Stimulated activated CD4-positive, alpha-beta T cell treated with anti-CD3 and anti-CD28 coated beads, TNF-alpha, amount 100 ng/mL, for 4 hours (primary cell): Measurements from ENCODE around the gene VSIG10L.

Source experiments
- DNase-seq, 3 experiments: peaks; one replicate each; pipeline ENCODE4 v3.0.0-alpha.2; 2020; ENCODE audit warnings: low read depth in 3 of 3

VSIG10L gene

DNA sequence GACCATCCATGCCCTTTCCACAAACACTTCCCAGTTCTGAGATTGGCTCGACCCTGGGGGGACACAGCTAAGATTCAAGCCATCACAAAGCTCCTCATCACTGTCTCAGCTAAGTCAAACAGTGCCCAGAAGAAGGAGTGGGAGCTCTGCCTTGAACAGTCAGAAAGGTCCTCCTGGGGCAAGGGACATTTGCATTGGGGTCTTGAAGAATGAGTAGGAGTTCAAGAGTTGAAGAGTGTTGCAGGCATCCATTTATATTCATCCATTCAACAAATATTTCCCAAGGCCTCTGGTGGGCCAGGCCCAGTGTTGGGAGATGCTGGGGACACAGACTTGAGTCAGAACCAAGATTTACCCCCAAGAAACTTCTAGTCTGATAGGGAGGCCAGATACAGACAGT, 24.0 kb downstream of the VSIG10L start:
- DNase-seq = no peak

DNA sequence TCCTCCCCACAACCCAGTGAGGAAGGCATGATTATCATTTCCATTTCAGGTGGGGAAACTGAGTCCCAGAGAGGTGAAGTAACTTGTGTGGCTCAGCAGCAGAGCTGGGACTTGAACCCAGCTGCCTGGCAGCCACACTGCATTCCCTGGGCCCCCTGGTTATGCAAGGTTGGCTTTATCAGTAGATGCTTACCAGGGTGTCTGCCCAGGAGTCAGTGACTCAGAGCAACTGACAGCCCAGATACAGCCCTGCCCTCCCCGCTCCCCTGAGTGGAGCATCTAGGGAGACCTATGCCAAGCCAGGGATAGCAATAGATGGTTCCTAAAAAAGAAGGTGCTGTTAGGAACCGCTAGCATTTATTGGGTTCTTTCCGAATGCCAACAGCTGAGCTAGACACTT, 24.6 kb downstream of the VSIG10L start:
- no peak for DNase-seq

DNA sequence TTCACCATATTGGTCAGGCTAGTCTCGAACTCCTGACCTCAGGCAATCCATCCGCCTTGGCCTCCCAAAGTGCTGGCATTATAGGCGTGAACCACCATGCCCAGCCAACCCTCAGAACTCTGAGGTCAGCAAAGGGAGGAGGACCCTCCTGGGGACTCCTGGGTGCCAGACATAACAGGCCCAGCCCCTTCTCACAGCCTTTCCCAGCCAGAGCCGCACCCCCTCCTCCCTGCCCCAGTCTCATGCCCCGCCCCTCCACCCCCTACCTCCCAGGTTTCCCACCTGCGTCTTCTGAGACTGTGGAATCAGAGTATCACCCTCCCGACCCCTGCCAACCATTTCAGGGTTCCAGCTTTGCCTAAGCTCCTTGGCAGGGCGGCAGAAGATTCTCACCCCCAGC, 25.3 kb downstream of the VSIG10L start:
- no peak for DNase-seq

DNA sequence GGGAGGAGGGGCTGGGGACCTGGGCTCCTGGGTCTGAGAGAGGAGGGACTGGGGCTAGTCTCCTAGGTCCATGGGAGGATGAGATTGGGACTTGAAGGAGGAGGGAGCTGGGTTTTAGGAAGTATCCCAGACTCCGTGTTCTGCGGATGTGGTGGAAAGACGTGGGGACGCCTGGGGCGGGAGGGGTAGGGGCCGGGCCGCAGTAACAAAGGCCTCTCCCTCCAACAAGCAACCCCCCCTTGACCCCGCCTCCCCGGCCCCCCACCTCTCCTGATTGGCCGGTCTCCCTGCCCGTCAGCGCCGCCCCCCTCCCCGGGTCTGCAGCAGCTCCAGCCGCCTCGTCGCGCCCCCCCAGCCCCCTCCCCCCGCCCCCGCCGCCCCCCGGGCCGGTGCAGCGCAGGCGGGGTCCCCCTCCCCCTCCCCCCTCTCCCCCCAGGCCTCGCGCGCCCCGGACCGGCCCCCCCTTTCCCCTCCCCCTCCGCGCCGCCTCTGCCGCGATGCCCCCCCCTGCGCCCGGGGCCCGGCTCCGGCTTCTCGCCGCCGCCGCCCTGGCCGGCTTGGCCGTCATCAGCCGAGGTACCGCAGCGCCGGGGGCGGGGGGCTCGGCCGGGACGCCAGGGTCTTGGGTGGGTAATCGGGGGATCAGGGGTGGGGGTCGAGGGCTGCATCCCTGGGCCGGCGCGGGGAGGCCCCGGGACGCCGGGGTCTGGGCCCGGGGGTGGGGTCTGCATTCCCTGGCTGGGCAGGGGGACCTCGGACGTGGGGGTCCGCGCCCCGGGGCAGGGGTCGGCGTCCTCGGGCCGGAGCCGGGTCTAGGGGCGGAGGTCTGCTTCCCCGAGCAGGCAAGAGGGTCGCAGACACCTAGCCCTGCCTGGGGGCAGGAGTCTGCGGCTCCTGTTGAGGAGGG, 30.3 kb downstream of the VSIG10L start, which contains the start of gene IGLON5:
TSS of gene IGLON5 (plus strand) at position 294 of the 907 bp plus-strand sequence. CDS start at position 498, 204 bp downstream.
- no peak for DNase-seq

DNA sequence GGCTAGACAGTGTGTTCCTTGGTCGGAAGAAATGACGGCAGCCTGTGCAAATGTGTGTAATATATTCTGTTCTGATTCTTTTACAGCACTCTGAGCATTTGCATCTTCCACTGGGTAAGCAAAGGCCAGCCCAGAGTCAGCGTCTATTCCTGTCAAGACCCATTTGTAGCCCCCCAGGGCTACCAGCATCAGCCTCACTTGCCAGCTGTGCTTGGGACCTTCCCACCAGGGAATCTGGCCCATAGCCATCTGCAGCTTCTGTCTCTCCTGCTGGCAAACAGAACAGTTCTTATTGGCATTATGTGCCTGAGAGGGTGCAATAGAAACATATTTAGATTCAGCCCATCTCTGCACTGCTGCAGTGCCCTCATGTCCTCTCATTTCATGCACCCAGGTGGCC, 36.5 kb downstream of the VSIG10L start:
- no peak for DNase-seq

DNA sequence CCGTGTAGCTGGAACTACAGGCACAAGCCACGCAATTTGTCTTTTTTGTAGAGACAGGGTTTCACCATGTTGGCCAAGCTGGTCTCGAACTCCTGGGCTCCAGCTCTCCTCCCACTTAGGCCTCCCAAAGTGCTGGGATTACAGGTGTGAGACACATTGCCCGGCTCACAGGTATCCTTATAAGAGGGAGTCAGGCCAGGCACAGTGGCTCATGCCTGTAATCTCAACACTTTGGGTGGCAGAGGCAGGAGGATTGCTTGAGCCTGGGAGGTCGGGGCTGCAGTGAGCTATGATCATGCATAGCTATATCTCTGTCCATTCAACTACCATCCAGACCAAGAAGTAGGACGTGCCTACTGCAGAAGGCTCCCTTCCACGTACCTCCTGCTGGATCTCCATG, 40.7 kb downstream of the VSIG10L start:
- no peak for DNase-seq

DNA sequence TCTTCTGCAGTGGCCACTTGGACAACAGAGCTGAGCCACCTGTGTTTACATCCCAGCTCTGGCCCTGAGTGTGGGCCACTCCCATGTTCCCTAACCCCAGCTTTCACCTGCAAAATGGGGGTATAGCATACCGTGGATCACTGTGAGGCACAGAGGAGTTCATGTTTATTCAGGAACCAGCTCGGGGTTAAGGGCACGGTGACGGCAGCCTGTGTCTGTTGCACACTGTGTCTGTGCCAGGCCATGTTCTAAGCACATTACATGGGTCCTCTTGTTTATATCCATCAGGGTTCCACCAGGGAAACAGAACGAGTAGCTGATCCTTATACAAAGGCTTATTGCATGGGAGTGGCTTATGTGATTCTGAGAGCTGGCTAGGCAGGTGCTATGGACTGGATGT, 44.5 kb downstream of the VSIG10L start:
- DNase-seq = no peak

DNA sequence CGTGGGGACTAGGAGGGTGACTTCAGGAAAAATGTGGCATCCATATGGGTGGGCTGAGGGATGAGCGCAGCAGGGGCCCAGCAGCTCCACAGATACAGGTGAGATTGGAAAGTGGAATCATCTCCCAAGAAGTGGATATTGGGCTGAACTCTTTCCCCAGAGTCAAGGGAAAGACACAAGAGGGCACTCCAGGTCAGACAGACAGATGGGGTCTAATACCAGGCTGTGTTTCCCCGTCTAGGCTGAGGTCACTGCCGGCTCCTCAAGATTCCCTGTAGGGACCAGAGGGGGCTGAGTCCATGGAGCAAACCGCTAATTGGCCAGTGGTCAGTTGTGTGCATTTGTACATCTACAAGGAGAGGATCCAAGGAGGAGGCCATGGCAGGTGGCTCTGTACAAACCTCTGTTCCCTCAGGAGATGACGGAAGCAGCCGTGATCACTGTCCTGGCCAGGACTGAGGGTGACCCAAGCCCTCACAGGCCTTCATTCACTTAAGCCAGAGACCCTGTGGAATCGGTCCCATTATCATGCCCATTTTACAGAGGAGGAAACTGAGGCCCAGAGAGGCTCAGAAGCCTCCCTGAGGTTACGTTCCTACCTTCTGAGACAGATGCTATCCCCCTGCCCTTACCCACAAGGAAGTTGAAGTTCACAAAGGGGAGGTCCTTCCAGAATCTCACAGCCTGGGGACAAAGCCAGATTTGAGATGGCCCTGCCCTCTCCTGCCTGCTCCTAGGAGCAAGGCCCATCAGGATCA, 45.4 kb downstream of the VSIG10L start:
- DNase-seq = no peak

DNA sequence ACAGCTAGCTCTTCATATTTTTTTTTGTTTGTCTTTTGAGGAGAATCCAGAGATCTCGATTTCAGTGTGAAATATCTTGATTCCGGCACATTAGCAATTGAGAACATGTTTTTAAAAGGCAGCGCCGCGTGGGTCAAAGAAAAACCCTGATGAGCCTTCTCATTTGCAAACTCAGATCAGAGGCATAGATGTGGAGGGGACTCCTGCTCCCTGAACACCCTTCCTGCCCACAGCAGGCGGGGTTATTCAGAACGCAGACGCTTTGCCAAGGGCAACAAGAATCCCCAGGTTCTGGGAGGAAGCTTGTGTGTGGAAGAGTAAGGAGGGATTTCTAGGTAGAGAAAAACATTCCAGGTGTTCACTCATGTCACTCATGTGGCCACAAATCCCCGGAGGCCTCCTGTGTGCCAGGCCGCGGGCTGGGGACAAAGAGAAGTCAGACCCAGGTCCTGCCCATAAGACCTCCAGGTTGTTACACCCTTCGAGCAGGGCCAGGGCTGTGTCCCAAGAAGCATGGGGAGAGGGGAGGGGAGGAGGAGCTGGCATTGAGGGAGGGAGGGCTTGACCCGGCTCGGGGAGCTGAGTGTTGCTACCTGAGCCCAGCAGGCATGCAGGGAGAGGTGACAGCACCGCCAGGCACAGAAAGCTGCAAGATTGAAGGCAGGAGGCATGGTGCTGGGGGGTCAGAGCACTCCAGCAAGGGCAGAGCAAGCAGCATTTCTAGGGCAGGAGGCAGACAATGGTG, 46.4 kb downstream of the VSIG10L start:
- no peak for DNase-seq

DNA sequence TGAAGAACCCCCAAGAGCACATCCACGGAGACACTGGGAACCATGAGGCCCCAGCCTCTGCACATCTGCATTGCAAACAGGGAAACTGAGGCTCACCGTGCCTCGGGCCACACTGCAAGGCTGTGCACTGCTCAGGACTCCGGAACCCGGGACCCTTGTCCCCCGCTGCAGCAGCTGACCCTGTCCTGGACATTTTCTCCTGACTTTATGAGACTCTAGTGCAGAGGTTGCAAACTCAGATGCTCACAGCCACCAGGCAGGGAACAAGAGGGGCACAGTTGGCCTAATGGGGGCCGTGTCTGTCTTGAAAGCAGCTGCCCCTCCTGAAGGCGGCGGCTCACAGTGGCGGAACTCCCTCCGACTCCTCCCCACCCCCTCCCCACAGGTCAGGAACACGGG, 47.0 kb downstream of the VSIG10L start:
- no peak for DNase-seq

DNA sequence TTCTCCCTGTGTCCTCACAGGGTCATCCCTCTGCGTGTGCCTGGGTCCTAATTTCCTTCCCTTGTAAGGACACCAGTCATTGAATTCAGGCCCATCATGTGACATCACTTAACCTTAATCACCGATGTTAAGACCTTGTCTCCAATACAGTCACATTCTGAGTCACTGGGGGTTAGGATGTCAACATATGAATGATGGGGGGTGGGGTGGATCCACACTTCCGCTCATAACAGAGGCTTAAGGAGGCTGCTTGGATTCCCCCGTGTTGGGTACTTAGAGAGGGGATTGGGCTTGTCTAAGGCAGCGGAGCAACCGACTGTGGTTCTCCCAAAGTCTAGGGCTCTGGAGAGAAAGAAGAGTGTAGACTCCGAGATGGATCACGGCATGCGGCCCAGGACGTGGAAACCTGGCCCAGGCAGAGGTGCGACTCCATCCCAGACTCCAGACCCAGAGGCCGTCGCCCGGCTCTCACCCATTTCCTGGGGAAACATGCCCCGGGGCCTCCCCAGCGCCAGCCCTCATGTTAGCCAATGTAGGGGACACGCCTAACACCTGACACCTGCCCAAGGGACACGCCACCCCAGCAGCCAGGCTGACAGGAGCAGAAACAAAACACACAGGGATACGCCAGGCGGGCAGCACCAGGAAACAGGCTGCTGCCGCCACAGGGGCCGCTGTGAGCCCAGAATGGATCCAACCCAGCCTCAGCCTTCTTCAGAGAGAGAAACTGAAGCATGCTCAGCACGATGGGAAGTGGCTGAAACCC, 47.5 kb downstream of the VSIG10L start:
- no peak for DNase-seq

DNA sequence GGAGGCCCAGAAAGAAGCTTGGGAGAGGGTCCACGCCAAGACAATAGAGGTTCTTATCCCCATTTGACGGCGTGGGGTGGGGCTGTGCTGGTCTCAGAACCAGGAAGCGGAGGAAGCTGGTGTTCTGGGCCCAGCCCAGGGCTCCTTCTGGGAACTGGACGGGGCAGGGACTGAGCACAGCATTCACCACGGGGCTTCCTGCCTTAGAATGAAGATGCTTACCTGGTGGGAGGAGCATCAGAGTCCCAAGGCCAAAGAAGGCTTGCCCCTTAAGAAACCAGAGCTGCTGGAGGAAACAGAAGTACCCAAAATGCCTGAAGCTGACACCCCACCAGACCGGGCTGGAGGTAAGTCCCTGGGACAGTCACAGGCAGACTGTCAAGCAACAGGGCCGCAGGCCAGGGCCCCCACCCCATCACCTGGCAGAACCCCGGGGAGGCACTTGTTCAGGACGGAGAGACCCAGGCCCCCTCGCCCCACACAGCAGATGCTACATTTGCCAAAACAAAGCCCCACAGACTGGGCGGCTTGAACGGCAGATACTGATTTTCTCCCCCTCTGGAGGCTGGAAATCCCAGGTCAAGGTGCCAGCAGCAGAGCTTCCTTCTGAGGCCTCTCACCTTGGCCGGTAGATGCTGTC, 48.2 kb downstream of the VSIG10L start:
- DNase-seq = no peak

DNA sequence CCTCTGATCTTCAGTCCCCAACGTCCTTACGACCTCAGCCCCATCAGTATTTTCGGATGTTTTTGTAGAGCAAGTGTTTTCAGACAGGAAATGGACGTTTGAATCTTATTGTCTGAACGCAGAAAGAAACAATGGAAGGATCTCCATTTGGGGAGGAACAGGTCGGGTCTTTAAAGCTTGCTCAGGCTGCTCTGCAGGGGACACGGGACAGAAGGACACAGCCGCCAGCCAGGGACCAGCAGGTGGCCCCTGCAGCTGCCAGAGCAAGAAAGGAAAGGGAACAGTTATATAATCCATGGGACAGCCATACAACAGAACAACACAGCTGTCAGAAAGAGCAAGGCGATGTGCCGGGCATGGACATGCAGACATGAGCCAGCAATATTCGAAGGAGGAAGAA, 49.0 kb downstream of the VSIG10L start:
- DNase-seq = no peak

DNA sequence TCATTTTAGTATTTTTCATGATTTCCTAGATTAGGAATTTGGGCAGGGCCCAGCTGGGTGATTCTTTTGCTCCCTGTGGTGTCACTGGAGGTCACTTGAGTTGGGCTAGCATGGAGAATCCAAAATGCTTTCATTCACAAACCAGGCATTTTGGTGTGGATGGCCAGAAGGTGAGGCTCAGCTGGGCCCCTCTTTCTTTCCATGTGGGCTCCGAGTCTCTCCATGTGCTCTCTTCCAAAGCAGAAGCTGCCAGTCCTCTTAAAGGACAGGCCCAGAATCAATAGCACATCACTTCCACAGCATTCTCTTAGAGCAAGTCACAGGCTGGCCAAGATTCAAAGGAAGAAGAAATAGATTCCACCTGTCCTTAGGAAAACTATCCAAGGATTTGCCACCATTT, 52.3 kb downstream of the VSIG10L start:
- DNase-seq = no peak

DNA sequence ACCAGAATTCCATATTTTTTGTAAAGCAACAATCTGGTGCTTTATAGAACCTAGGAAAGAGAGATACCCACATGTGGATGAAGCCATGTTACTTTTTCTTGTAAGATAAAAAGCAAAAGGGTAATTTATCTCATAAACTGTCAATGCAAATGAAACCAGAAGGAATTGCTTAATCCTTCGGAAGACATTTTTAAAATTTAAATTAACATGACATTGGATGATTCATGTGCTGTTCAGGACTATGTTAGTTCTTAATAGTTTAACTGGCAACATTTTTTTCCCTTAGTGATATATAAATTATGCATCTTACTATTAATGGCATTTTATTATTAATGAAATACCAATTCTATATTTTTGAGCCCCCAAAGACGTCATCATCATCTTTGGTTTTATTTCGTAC, 56.3 kb downstream of the VSIG10L start:
- no peak for DNase-seq

DNA sequence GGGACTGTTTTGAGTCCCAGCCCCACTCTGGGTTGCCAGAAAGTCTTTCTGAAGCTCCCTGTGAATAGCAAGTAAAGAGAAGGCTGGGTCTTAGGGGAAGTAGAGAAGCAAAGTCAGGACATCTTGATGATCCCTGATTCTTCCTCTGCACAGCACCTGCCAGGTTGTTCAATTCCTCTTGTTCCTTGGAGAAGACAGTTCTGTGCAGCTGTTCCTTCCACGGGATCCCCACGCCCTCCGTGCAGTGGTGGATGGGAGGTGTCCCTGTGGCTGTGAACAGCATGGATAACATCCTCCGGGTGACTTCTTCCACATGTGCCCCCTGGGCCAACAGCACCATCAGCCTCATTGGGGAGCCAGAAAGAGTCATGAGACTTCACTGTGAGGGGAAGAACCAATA, 59.6 kb downstream of the VSIG10L start:
- DNase-seq = no peak
